Measurements from ENCODE around the gene ACSL5. TPM values are rescaled to one million over a fixed set of nuclear protein-coding genes. Genes with fewer than 3 reads are reported as not detected.

The ACSL5 gene
- polyA plus RNA-seq, 1 of the 3 experiments (the other 2 are of a cell fraction) = 0.08 TPM

DNA sequence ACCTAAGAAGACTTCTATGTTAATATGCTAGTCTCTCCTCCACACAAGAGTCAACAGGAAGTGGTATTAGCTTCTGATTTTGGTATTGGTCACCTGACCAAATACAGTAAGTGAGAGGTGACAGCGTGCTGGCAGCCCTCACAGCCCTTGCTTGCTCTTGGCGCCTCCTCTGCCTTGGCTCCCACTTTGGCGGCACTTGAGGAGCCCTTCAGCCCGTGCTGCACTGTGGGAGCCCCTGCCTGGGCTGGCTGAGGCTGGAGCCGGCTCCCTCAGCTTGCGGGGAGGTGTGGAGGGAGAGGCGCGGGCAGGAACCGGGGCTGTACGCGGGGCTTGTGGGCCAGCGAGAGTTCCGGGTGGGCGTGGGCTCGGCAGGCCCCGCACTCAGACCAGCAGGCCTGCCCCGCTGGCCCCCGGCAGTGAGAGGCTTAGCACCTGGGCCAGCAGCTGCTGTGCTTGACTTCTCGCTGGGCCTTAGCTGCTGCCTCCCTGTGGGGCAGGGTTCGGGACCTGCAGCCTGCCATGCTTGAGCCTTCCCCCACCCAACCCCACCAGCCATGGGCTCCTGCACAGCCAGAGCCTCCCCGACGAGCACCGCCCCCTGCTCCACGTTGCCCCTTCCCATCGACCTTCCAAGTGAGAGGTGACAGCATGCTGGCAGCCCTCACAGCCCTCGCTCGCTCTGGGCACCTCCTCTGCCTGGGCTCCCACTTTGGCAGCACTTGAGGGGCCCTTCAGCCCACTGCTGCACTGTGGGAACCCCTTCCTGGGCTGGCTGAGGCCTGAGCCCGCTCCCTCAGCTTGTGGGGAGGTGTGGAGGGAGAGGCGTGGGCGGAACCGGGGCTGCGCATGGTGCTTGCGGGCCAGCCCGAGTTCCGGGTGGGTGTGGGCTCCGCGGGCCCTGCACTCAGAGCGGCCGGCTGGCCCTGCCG, 4.2 kb upstream of the ACSL5 start:
- H3F3A ChIP-seq (replicated peaks; ENCODE audit: insufficient read depth) = no peaks in the 10 kb centered on the region
- 71% methylated on average over 21 of the region's 40 CpGs for WGBS (ENCODE audit: low lambda C conversion rate)
- H3K4me1 ChIP-seq (ENCODE audit: control insufficient read depth in 1 of 2, insufficient read depth in 2 of 2, low read depth in 1 of 2, low read length in 1 of 2) = no peaks in the 10 kb centered on the region
- H3K9me3 ChIP-seq = no peaks in the 10 kb centered on the region
- H3K27ac ChIP-seq (ENCODE audit: low read depth in 2 of 2, low read length in 1 of 2) = no peak overlapping the region
- H3K36me3 ChIP-seq (replicated peaks in 1 of 2; ENCODE audit: control insufficient read depth in 1 of 2, insufficient read depth in 2 of 2, low read length in 1 of 2) = no peaks in the 10 kb centered on the region
- no peak for TF ChIP-seq FOXJ3 (CRISPR knock-in tag; IDR thresholded peaks at IDR 0.05)
- no peak for TF ChIP-seq RCOR1 (IDR thresholded peaks at IDR 0.05; ENCODE audit: low read length)
- TF ChIP-seq, protein P1, sequence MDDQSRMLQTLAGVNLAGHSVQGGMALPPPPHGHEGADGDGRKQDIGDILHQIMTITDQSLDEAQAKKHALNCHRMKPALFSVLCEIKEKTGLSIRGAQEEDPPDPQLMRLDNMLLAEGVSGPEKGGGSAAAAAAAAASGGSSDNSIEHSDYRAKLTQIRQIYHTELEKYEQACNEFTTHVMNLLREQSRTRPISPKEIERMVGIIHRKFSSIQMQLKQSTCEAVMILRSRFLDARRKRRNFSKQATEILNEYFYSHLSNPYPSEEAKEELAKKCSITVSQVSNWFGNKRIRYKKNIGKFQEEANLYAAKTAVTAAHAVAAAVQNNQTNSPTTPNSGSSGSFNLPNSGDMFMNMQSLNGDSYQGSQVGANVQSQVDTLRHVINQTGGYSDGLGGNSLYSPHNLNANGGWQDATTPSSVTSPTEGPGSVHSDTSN (IDR thresholded peaks at IDR 0.05) = no peak
- no peak for TF ChIP-seq TCF12 (IDR thresholded peaks at IDR 0.05)
- TF ChIP-seq TAF1 (IDR thresholded peaks at IDR 0.05; ENCODE audit: borderline replicate concordance, low read depth, low read length) = no peak
- TF ChIP-seq, protein P2, sequence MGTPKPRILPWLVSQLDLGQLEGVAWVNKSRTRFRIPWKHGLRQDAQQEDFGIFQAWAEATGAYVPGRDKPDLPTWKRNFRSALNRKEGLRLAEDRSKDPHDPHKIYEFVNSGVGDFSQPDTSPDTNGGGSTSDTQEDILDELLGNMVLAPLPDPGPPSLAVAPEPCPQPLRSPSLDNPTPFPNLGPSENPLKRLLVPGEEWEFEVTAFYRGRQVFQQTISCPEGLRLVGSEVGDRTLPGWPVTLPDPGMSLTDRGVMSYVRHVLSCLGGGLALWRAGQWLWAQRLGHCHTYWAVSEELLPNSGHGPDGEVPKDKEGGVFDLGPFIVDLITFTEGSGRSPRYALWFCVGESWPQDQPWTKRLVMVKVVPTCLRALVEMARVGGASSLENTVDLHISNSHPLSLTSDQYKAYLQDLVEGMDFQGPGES (IDR thresholded peaks at IDR 0.05; ENCODE audit: low read depth, low read length) = no peak
- TF ChIP-seq EP300 (IDR thresholded peaks at IDR 0.05; ENCODE audit: borderline replicate concordance in 1 of 2, low read depth in 1 of 2, low read length in 1 of 2) = no peak
- no peak for TF ChIP-seq GABPA (IDR thresholded peaks at IDR 0.05; ENCODE audit: low read depth)
- TF ChIP-seq FOXM1 (IDR thresholded peaks at IDR 0.05; ENCODE audit: low read depth) = no peak
- no peak for TF ChIP-seq CHD2 (IDR thresholded peaks at IDR 0.05; ENCODE audit: low read length, partially characterized antibody)
- TF ChIP-seq GATA2 (CRISPR knock-in tag; IDR thresholded peaks at IDR 0.05) = no peak
- no peak for TF ChIP-seq YY1 (IDR thresholded peaks at IDR 0.05; ENCODE audit: low read depth)
- TF ChIP-seq SMC3 (IDR thresholded peaks at IDR 0.05; ENCODE audit: low read depth, low read length) = no peak
- no peak for TF ChIP-seq MEF2A (IDR thresholded peaks at IDR 0.05; ENCODE audit: borderline replicate concordance, low read depth)
- ChIA-PET POLR2A (no interaction called here), CTCF (interaction anchor here (0.9 kb wide), 1 partner anchor 65 kb away, joined by 4 read pairs; no protein-coding TSS in a partner anchor)
- no peak overlapping the region for H3K4me3 ChIP-seq (ENCODE audit: low read depth in 2 of 2, low read length in 1 of 2)
- H4K20me1 ChIP-seq (ENCODE audit: insufficient read depth) = no peaks in the 10 kb centered on the region
- H2AFZ ChIP-seq (ENCODE audit: low read depth) = no peak overlapping the region
- H3K79me2 ChIP-seq (ENCODE audit: insufficient read depth) = no peaks in the 10 kb centered on the region
- H3K9ac ChIP-seq = no peak overlapping the region
- no peak overlapping the region for H3K4me2 ChIP-seq
- H3K27me3 ChIP-seq (ENCODE audit: insufficient read depth) = no peaks in the 10 kb centered on the region
- no peaks in the 10 kb centered on the region for H3K9me2 ChIP-seq
- DNase-seq = no peak

DNA sequence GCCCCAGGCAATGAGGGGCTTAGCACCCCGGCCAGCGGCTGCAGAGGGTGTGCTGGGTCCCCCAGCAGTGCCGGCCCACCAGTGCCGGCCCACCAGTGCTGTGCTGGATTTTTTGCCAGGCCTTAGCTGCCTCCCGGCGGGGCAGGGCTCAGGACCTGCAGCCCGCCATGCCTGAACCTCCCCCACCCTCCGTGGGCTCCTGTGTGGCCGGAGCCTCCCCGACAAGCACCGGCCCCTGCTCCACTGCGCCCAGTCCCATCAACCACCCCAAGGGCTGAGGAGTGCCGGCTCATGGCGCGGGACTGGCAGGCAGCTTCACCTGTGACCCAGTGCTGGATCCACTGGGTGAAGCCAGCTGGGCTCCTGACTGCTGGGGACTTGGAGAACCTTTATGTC, 3.5 kb upstream of the ACSL5 start:
- Histone ChIP-seq H3F3A (replicated peaks; ENCODE audit: insufficient read depth) (no peaks in the 10 kb centered on the region), H3K4me3 (ENCODE audit: low read depth in 2 of 2, low read length in 1 of 2) (no peak overlapping the region), H3K9me3 (no peaks in the 10 kb centered on the region), H3K9ac (no peak overlapping the region), H3K36me3 (replicated peaks in 1 of 2; ENCODE audit: control insufficient read depth in 1 of 2, insufficient read depth in 2 of 2, low read length in 1 of 2) (no peaks in the 10 kb centered on the region), H3K4me2 (no peak overlapping the region), H3K27ac (ENCODE audit: low read depth in 2 of 2, low read length in 1 of 2) (no peak overlapping the region), H3K27me3 (ENCODE audit: insufficient read depth) (no peaks in the 10 kb centered on the region), H3K9me2 (no peaks in the 10 kb centered on the region), H2AFZ (ENCODE audit: low read depth) (no peak overlapping the region), H3K79me2 (ENCODE audit: insufficient read depth) (no peaks in the 10 kb centered on the region), H4K20me1 (ENCODE audit: insufficient read depth) (no peaks in the 10 kb centered on the region), H3K4me1 (ENCODE audit: control insufficient read depth in 1 of 2, insufficient read depth in 2 of 2, low read depth in 1 of 2, low read length in 1 of 2) (no peaks in the 10 kb centered on the region)
- TF ChIP-seq, protein P3, sequence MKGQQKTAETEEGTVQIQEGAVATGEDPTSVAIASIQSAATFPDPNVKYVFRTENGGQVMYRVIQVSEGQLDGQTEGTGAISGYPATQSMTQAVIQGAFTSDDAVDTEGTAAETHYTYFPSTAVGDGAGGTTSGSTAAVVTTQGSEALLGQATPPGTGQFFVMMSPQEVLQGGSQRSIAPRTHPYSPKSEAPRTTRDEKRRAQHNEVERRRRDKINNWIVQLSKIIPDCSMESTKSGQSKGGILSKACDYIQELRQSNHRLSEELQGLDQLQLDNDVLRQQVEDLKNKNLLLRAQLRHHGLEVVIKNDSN (IDR thresholded peaks at IDR 0.05; ENCODE audit: borderline replicate concordance, low read depth) = no peak
- TF ChIP-seq MEF2A (IDR thresholded peaks at IDR 0.05; ENCODE audit: borderline replicate concordance, low read depth) (no peak), YY1 (IDR thresholded peaks at IDR 0.05; ENCODE audit: low read depth) (no peak), FOSL2 (IDR thresholded peaks at IDR 0.05; ENCODE audit: borderline replicate concordance, low read depth) (no peak), TCF12 (IDR thresholded peaks at IDR 0.05) (no peak), FOXJ3 (CRISPR knock-in tag; IDR thresholded peaks at IDR 0.05) (no peak), RAD21 (IDR thresholded peaks at IDR 0.05; ENCODE audit: low read length) (no peak), CHD2 (IDR thresholded peaks at IDR 0.05; ENCODE audit: low read length, partially characterized antibody) (no peak), RXRA (IDR thresholded peaks at IDR 0.05; ENCODE audit: borderline replicate concordance, low read depth) (no peak)
- TF ChIP-seq, protein P4, sequence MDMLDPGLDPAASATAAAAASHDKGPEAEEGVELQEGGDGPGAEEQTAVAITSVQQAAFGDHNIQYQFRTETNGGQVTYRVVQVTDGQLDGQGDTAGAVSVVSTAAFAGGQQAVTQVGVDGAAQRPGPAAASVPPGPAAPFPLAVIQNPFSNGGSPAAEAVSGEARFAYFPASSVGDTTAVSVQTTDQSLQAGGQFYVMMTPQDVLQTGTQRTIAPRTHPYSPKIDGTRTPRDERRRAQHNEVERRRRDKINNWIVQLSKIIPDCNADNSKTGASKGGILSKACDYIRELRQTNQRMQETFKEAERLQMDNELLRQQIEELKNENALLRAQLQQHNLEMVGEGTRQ (IDR thresholded peaks at IDR 0.05; ENCODE audit: borderline replicate concordance, low read depth, low read length) = no peak
- no peak for DNase-seq
- no CpG with 5 or more reads among the region's 15 CpGs for WGBS (ENCODE audit: low lambda C conversion rate)
- CTCF ChIA-PET = interaction anchor here (0.9 kb wide), 1 partner anchor 65 kb away, joined by 4 read pairs; no protein-coding TSS in a partner anchor
- POLR2A ChIA-PET = no interaction called here
